Right lobe of liver (tissue), 4 donors: ENCODE results near the gene METAP2.

Experiments used
- CTCF ChIP-seq, 4 donors: fragments of 200-600 bp in 3 of 4; fragments of 450-650 bp in 1 of 4; IDR thresholded peaks; one replicate each; pipeline versions ENCODE4 v1.5.1 to v1.8.0; 2016 to 2022; ENCODE audit warnings: antibody characterized with exemption in 4 of 4, mild to moderate bottlenecking in 2 of 4
- POLR2A ChIP-seq: fragments of 450-650 bp; IDR thresholded peaks from one replicate; pipeline ENCODE4 v1.6.1; 2017; ENCODE audit warnings: antibody characterized with exemption, mild to moderate bottlenecking
- donor health status: DM: no; HTN: no; CAD: no.
- donor health status: DM: no; HTN: no; CAD: no.
- donor health status: DM: no; HTN: yes; CAD: no.

- TF ChIP-seq CTCF (IDR thresholded peaks at IDR 0.05) (no peak), POLR2A (no peak)
These were observed 36.4 kb upstream of the METAP2 start for GRCh38 chr12:95437565-95437964.
